HL-60 (cell line): ENCODE data around the gene DNASE1L2.

ENCODE experiments used
- CTCF ChIP-seq: IDR thresholded peaks from one replicate; pipeline ENCODE4 v1.5.1; 2011; ENCODE audit warnings: low read length, control low read depth, inconsistent platforms; ENCODE audit not compliant: insufficient read depth
- POLR2AphosphoS5 ChIP-seq: IDR thresholded peaks from 2 replicates; pipeline ENCODE4 v1.6.1; 2012; ENCODE audit warnings: low read depth

GRCh38 chr16:2271848-2272461 is 35.7 kb downstream of the DNASE1L2 start:
- TF ChIP-seq CTCF (no peak), POLR2AphosphoS5 (no peak)
